Stimulated activated CD8-positive, alpha-beta memory T cell treated with anti-CD3 and anti-CD28 coated beads, Interleukin-15, amount 100 ng/mL, for 48 hours (primary cell): ENCODE measurements around the gene YTHDF1.
"Not testable (repeated sequence)": the region's sequence is repeated elsewhere in the genome, so short reads cannot be mapped to it uniquely, and the experiment has no call there.

Experiments used
- DNase-seq, 2 donors: peaks; one replicate each; pipeline ENCODE4 v3.0.0-alpha.2; 2020; ENCODE audit warnings: low read depth in 2 of 2

YTHDF1 gene

DNA sequence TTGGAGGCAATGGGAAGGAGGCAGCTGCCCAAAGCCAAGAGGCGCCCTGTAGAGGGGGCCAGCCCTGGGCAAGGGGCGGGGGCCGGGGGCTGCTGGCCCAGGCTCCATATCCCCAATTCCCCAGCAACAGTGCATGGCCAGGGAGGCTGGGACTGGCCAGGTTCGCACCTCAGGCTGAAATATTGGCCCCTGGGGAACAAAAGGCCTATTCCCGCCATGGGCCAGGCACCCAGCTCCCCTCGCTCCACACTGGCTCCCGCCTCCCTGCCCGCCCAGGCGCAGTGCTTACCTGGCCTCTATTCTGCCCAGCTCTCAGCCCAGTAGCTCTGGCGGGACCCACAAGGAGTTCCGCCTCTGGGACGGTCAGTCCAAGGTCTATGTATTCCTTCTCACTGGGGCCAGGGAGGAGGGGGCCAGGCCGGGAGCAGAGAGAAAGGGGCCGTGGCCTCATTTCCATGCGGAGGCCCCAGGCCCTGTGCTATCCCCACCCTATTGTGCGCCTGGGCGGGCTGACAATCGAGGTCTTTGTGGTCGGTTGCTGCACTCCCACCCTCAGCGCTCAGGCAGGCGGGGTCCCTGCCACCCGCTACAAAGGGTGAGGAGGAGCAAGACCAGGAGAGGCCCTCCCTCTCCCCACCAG is 42.3 kb downstream of the YTHDF1 start:
- no peak for DNase-seq

DNA sequence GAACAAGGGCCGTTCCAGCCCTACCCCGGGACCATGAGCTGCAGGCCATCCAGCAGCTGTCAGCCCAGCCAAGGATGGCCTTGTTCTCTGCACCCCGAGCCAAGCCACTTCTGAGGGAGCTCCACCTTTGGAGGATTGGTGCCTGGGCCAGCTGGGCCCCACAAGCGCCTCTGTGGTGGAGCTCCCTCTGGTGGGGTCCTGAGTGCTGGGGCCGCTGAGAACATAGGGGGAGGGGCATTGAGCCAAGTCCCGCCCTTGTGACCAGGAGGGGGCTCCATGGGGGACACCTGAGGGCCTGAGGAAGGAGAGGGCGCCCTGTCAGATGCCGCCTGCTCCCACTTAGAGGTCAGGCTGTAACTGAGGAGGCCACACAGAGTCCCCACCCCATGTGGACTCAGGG is 43.2 kb downstream of the YTHDF1 start:
- DNase-seq: no peak

DNA sequence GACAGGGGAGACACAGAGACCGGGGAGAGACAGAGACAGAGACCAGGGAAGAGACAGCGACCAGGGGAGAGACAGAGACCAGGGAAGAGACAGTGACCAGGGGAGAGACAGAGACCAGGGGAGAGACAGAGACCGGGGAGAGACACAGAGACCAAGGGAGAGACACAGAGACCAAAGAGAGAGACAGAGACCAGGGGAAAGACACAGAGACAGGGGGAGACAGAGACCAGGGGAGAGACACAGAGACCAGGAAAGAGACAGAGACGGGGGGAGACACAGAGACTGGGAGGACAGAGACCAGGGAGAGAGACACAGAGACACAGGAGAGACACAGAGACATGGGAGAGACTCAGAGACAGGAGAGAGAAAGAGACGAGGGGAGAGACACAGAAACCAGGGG is 43.9 kb downstream of the YTHDF1 start:
- DNase-seq: no peak

DNA sequence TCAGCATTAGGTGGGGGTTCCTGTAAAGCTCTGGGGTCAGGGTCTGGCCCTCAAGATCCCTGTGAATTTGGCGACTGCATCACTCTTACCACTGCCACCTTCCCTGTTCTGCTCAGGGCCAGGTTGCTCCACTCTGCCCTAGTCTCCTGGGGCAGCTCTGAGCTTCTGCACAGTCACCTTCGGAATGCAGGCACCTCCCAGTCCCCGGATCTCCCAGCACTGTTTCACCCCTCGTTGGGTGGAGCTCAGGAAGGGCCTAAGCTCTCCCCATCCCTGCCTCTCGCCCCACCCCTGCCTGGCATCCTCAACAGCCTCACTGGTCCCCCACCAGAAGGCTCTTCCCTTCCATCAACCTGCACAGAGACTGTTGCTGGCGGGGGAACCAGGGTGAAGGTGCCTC is 46.2 kb downstream of the YTHDF1 start:
- DNase-seq: no peak

DNA sequence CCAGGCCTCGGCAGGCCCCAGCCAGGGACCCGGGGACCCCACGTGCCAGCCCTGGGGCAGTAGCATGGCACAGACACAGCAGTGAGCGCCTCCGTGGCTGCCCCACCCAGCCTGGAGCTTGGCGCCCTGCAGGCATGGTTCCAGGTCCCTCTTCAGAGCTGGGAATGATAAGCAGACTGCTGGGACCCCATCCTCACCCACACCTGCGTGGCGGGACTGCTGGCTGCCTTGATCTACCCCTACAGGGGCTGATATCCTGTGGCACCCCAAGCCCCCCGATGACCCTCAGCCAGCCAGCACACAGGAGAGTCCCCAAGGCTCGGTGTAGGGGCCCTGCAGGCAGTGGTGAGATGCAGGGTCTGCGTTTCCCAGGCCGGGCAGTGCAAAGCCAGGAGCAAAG is 47.1 kb downstream of the YTHDF1 start:
- no peak for DNase-seq

DNA sequence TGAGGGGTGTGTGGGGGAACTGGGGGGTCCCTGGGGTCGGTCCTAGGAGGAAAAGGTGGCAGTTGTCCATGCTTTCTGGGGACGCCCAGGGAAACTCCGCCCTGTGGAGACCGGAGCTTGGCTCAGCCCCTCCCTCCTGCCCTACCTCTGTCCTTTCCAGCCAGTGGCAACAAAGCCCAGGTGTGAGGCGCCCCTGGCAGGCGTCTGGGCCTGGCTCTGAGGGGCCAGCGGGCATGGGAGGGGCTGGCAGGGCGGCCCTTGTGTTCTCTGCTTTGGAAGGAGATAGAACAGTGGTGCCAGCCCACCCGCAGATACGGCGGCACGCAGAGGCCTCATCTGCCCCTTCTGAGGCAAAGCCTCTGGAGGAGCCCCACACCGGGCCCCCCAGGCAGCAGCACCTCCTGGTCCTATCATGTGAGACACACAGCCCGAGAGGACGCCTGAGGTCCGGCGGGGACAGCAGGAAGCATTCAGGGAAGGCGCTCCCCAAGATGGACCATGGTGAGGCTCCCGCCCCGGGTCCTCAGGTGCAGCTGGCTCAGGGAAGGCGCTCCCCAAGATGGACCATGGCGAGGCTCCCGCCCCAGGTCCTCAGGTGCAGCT is 47.9 kb downstream of the YTHDF1 start:
- DNase-seq: no peak

DNA sequence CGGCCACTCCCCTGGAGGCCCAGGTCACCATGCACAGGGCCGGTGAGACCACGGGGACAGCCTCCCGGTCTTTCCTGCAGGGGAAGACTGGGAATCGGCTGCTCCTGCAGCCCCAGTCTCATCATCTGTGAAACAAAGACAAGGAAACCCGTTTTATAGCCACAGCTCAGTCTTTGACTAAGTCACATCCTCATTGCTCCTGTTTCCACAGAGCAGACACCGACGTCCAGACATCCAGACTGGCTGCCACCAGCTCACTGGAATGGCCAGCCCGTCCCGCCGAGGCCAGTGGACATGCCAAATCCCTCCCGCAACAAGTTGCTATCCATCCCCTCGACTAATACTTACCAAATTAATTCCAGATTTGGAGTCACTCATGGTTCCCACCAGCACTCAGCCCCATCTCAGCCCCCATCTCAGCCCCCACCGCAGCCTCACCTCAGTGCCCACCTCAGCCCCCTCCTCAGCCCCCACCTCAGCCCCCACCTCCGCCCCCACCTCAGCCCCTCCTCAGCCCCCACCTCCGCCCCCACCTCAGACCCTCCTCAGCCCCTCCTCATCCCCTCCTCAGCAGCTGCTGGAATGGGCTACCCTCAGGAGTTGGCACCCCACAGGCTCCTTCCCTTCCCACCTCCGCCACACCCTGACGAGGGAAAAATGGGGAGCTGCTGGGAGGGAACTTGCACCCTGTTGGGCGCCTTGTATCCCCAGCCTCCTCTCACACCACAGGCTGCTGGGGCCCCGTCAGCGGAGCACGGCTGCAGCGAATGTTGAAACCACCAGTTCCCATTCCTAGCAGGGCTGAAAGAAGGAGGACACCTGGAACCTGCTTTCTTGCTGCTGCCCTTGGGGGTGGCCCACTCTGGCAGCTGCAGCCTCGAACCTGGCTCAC is 48.7 kb downstream of the YTHDF1 start:
- DNase-seq: no peak

DNA sequence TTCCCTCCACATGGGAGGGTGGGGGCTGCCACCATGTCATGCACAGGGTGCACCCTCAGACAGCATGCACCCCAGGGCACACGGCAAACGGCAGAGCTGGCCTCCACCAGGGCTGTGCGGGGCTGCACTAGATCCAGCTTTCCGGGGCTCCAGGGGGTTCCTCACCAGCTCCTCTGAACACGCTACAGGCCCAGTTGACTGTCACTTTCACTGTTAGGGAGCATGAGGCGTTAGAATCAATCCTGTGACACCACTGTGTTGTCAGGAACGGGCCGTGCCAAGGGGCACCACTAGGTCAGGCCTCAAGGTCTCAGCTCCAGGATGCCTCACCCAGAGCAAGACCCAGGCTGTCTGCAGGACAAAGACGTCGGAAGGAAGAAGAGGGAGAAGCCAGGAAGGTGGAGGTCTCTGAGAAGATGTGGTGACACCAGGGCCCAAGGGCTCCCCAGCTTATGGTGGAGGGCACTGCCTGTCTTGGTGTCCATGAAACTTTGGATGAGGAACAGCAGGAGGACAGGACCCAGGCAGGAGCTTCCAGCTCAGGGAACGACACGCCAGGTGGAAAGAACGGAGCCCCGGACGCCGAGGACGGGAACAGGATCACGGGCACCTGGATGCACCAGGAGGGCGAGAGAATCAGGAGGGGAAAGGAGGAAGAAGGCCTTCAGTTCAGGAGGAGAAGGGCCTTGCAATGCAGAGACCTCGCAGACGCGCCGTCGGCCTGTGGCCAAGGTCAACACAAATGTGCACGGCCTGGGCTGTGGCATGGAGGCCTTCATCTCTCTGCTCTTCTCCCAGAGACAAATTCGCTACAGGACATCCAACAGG is 49.5 kb downstream of the YTHDF1 start:
- DNase-seq: no peak

DNA sequence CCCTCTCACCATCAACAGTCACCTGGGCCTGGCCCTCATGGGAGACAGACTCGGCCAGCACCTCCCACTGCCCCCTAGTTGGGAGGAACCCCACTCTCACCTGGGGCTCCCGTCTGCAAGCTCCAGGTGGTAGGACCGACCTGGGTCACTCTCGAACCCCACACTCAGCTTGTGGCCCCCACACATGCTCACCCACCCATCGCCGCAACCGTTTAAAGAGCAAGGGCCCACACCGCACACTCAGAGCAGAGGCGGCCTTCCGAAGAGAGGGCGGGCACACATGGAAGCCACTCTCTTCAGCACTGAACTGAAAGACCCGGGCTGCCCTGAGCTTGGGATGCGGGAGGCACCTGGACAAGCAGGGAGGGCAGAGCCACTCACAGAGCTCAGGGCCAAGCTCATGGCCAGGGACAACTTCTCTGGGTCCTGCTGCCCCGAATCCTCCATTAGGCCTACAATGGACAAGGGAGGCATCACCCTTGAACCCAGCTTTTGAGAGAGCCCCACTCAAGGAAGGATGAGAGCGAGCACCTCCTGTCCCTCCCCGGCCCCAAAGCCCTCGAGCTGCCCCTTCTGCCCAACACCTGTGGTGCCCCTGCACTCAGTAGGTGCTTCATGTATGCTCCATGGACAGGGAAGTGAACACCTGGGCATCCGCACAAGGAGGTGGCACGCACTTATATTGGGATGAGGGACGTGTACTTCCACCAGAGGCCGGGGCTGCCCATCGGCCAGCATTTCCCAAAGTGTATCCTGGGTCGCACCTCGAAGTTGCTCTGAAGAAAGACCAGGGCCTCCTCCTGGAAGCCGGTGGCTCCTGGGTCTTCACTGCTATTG is 50.4 kb downstream of the YTHDF1 start:
- no peak for DNase-seq

DNA sequence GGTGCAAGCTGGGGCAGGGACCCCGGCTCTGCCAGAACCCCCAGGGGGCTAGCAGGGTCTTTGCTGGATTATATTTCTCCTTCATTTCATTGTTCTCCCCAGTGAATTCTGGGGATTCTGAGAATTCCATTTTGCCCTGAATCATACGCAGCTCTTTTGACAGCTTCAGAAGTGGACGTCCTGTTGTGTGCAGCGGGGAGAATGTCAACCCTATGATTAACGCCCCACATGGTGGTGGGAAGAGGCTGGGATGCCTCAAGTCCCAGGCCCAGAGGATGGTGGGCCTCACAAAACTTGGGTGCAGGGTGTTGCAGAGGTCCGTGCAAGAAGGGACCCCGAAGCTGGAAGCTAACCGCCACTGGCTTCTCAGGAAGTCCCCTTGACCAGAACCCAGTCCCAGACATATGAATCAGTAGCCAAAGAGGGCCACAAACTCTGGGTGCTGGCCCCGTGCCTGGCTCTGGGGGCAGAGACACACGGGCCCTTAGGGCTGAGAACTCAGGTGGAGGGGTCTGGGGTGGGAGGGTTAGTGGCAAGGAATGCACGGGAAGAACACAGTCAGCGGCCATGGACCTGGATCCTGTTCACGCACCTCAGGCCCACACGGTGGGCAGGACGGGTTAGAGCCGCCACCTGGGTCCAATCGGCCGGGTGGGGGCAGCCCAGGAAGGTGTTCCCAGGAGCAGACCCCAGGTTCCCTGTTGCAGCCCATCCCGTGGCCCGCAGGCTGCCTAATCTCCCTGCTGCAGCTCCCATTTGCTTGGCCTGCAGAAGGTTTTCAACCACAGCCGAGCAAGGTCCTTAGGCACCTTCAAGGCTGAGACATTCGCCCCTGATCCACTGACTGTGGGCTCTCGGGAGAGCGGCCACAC is 51.2 kb downstream of the YTHDF1 start:
- DNase-seq: no peak

DNA sequence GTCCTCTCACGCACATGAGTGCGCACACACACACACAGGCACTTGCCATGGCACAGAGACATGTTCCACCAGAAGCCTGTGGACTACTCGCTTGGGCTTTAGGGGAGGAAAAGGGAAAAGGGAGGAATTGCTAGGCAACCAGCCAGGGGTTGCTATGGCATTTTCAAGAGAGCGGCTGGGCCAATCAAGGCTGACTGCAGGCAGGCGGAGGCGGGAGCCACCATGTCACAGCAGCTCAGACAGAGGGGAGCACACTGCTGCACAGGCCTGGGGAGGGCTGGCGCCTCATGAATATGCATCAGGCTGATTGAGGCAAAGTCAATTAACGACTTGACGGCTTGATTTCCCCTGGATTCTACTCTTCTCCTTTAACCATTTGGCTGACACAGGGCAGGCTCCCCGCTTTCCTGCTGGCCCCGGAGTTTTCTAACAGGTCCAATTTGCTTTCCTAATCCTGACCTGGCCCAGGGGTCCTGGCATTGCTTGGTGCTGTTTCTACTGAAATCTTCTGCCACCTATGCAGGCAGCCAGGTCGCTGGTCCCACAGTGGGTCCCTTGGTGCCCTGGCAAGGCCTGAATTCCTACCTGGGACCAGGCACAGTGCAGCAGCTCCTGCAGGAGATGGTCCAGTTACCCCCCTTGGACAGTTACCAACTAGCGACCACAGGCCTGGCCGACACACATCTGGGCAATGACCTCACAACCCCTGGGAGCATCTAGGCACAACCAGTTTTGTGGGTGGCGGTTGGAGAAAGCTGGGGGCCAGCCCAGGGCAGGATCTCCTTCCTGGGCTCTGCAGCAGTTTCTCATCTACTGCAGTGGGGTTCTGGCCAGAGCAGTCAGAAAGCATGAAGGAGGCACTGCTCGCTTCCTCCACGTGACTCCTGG is 52.1 kb downstream of the YTHDF1 start:
- no peak for DNase-seq

DNA sequence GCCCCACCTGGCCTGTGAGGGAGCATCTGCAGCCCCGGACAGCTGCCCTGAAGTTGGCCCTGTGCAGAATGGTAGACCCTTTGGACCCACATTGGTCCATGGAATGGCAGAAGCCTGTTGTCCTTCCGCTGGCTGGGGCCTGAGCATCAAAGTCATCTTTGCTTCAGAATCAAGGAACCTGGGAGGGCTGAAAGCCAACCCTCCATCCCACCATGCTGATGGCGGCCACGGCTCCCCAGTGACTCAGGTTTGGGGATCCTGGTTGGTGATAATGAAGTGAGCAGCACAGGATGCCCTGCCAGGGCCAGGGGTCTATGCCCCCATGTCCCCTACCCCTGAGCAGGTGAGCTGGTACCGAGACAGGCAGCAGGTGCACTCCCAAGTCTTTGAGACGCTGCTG is 52.8 kb downstream of the YTHDF1 start:
- DNase-seq: no peak

DNA sequence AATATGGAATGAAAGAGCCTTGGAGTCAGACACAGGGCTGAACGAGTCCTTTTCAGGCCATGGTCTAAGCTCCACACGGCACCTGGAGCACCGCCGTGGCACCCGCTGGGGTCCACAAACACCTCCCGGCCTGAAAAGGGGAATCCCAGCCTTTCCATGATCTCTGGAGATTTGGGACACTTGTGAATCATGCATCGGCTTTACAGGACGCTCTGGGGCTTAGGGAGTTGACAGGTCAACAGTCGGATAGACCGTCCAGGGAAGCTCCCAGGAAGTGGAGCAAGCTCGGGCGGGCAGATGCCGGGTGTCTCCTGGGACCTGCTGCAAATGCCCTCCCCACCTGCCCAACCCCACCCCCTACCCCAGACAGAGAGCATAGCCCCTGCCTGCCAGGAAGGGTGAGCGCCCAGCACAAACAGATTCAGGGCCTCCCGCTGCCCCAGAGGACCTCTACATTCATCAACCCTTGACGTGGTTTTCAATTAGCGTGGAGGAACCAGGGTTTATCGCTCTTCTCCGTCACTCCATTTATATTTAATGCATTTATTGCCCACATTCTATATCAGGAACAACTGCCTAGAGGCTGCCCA is 53.6 kb downstream of the YTHDF1 start:
- no peak for DNase-seq

DNA sequence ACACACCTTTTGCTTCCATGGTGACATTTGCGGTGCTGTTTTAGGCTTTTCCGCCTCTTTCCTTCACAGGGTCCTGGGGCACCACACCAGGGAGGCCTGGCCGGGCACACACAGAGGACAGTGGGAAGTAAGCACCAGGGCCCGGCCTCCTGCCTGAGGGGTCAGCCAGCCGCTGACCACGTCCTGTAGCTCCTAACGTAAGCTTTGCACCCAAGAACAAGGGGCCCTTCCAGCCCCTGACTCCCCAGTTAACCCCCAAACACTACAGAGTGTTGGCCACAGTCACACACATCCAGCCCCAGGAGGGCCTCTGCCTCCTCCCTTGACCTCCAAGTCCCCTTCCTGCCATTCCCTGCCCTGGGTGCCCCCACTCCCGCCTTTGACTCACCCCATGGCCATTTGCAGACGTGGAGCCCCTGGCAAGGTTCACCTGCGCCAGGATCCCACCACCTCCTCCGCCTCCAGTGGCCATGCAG is 54.7 kb downstream of the YTHDF1 start:
- no peak for DNase-seq

DNA sequence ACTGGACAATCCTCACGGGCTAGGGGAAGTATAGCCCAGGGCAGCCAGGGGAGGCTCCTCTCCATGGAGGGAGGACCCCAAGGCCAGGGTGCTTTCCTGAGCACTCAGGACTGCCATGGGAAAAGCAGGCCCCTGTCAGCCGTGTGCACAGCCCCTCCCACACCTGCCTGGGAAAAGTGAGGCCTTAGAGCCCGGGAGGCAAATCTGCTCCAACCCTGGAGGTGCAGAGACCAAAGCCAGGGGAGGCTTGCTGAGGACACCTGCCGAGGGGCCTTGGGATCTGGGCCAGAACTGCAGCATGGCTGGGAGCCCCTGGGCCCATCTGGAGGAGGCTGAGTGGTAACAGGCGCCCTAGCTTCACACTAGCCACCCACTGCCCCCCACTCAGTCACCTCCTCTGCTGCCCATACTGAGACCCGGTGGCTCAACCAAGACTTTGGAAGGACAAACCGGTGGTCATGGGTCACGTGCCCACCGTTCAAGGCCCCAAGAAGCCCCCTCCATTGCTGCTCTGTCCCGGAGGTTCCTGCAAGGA is 55.2 kb downstream of the YTHDF1 start:
- DNase-seq: no peak

DNA sequence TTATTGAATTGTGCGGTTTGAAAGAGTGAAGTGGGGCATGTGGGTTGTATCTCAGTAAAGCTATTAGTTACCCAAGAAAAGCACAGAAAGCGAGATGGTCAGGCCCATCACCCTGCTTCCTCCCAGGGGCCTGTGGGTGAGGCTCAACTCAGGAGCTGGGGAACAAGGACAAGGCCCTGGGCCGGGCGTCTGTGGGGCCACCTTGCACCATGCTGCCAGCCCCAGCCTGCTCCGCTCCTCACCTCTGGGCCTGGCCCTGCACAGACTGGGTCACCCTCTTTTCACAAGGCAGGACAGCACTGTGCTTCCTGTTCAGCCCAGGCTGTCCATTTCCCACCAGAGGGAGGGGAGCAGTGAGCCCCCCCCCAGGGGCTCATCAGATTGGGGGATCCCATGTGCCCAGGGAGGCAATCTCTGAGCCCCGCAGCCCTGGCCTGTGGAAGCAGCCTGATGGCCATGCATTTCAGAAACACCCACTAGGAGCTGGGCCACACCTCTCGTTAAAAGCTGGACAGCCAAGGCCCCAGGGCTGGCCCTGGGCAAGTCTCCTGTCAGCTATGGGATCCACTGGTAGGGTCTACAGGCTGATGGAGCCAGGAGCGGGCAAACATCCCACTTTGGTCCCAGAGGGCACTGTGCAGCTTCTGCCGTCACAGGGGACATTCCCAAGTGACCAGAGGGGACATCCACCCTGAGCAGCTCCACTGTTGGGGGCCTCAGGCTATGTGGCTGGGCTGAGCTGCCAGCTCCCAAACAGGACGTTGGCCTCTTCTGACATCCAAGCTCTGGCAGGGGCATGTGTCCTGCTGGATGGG is 55.9 kb downstream of the YTHDF1 start:
- DNase-seq: no peak

DNA sequence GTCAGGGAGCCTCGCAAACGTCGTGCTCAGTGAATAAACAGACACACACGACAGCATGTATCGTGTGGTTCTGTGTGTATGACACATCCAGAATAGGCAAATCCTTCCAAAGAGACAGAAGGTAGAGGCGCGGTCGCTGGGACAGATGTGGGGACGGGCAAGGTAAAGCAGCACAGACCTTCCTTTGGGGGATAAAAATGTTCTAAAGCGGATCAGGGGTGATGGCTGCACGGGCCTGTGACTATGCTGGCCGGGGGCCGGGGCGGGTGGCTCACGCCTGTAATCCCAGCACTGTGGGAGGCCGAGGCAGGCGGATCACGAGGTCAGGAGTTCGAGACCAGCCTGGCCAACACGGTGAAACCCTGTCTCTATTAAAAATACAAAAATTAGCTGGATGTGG is 56.7 kb downstream of the YTHDF1 start:
- not testable (repeated sequence) for DNase-seq
